ENCODE results near the gene HPSE2.

Gene HPSE2

GRCh38 chr10:98858525-98858924, 377.1 kb downstream of the HPSE2 start:
- no peak for DNase-seq
- intact Hi-C loops (cut with DNase I) = no loop called here

- intact Hi-C loops (cut with DNase I) = no loop called here
- DNase-seq = no peak
Observed at GRCh38 chr10:98855403-98856189, 380.1 kb downstream of the HPSE2 start.

- intact Hi-C loops (cut with DNase I) = no loop called here
- no peak for DNase-seq
Observed at GRCh38 chr10:98852686-98853085, 383.0 kb downstream of the HPSE2 start.

GRCh38 chr10:98848361-98848760, 387.3 kb downstream of the HPSE2 start:
- intact Hi-C loops (cut with DNase I) = no loop called here

GRCh38 chr10:98846787-98847186, 388.9 kb downstream of the HPSE2 start:
- intact Hi-C loops (cut with DNase I) = no loop called here

More at GRCh38 chr10:98848361-98848760, 387.3 kb downstream of the HPSE2 start:
- DNase-seq = no peak

GRCh38 chr10:98833542-98833941, 402.1 kb downstream of the HPSE2 start:
- DNase-seq = no peak
- intact Hi-C loops (cut with DNase I) = no loop called here

More at GRCh38 chr10:98846787-98847186, 388.9 kb downstream of the HPSE2 start:
- no peak for DNase-seq

- intact Hi-C loops (cut with DNase I) = no loop called here
- DNase-seq = no peak
Observed at GRCh38 chr10:98832738-98833137, 402.9 kb downstream of the HPSE2 start.

- intact Hi-C loops (cut with DNase I) = no loop called here
- DNase-seq = no peak
Observed at GRCh38 chr10:98832196-98832595, 403.5 kb downstream of the HPSE2 start.

GRCh38 chr10:98831391-98831790, 404.3 kb downstream of the HPSE2 start:
- no peak for DNase-seq
- intact Hi-C loops (cut with DNase I) = no loop called here

GRCh38 chr10:98825741-98826140, 409.9 kb downstream of the HPSE2 start:
- DNase-seq = no peak
- intact Hi-C loops (cut with DNase I) = no loop called here

- DNase-seq = no peak
- intact Hi-C loops (cut with DNase I) = no loop called here
Observed at GRCh38 chr10:98817396-98817795, 418.3 kb downstream of the HPSE2 start.

- intact Hi-C loops (cut with DNase I) = no loop called here
Observed at GRCh38 chr10:98815039-98815885, 420.4 kb downstream of the HPSE2 start.

GRCh38 chr10:98814470-98814869, 421.2 kb downstream of the HPSE2 start:
- DNase-seq = no peak

More at GRCh38 chr10:98815039-98815885, 420.4 kb downstream of the HPSE2 start:
- DNase-seq = no peak

GRCh38 chr10:98808282-98808892, 427.3 kb downstream of the HPSE2 start:
- intact Hi-C loops (cut with DNase I) = no loop called here
- no peak for DNase-seq

More at GRCh38 chr10:98814470-98814869, 421.2 kb downstream of the HPSE2 start:
- intact Hi-C loops (cut with DNase I) = no loop called here

- DNase-seq = no peak
- intact Hi-C loops (cut with DNase I) = no loop called here
Observed at GRCh38 chr10:98800263-98800662, 435.4 kb downstream of the HPSE2 start.

- intact Hi-C loops (cut with DNase I) = no loop called here
- peak in 1 of 10 donors; percentile 55 for DNase-seq
Observed at GRCh38 chr10:98795467-98795866, 440.2 kb downstream of the HPSE2 start.

GRCh38 chr10:98790817-98791216, 444.8 kb downstream of the HPSE2 start:
- intact Hi-C loops (cut with DNase I) = no loop called here
- DNase-seq = no peak

- intact Hi-C loops (cut with DNase I) = no loop called here
- no peak for DNase-seq
Observed at GRCh38 chr10:98778277-98778759, 457.3 kb downstream of the HPSE2 start.

- intact Hi-C loops (cut with DNase I) = no loop called here
- DNase-seq = no peak
Observed at GRCh38 chr10:98758463-98758862, 477.2 kb downstream of the HPSE2 start.

- intact Hi-C loops (cut with DNase I) = no loop called here
- no peak for DNase-seq
Observed at GRCh38 chr10:98748298-98748697, 487.4 kb downstream of the HPSE2 start.

GRCh38 chr10:98745645-98746044, 490.0 kb downstream of the HPSE2 start:
- intact Hi-C loops (cut with DNase I) = no loop called here
- no peak for DNase-seq
